Colon (tissue), 2 donors: ENCODE data around the gene EPS8L2.

ENCODE experiments used
- FAIRE-seq: peaks from 2 replicates; lab custom pipeline; 2012; peaks lifted over from hg19 to GRCh38; lab: Jason Lieb, UNC
- donor health status: control.
- donor health status: control.

EPS8L2 gene

DNA sequence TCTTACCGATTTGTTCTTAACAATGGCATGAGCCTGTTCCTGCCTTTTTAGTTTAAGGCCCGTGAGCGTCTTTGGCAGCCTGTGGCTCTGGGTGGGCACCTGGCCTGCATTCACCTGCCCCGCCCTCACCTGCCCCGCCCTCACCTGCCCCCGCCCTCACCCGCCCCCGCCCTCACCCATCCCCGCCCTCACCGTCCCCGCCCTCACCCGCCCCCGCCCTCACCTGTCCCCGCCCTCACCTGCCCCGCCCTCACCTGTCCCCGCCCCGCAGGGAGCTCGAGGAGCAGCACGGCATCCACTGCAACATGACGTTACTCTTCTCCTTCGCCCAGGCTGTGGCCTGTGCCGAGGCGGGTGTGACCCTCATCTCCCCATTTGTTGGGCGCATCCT, 57.0 kb downstream of the EPS8L2 start:
- FAIRE-seq = no peak

- FAIRE-seq = no peak
Observed at GRCh38 chr11:763549-764321, 57.7 kb downstream of the EPS8L2 start.

- no peak for FAIRE-seq
Observed at GRCh38 chr11:764322-765024, 58.4 kb downstream of the EPS8L2 start.

GRCh38 chr11:765025-765801, 59.2 kb downstream of the EPS8L2 start:
- no peak for FAIRE-seq

- FAIRE-seq = no peak
Observed at GRCh38 chr11:765802-766091, 59.7 kb downstream of the EPS8L2 start.

GRCh38 chr11:766106-766935, 60.3 kb downstream of the EPS8L2 start:
- no peak for FAIRE-seq

GRCh38 chr11:766936-767210, 60.8 kb downstream of the EPS8L2 start:
- FAIRE-seq = no peak

DNA sequence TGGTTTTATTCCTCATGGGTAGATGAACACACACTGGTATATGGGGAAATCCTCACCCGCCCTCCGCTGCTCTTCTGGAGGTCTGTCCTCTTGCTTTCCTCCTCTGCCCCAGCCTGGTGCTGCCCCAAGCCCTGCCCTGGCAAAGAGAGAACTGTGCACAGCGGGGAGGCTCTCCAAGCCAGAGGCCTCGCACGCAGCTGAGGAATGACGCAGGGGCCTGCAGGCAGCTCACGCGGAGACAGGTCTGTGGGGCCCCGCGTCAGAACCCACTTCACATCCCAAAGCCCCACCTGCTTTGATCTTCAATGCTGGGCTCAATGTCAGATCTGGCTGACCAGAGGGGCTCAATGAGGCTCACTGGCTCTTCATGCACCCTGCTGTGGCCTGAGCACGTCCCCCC, 61.2 kb downstream of the EPS8L2 start:
- FAIRE-seq = no peak

DNA sequence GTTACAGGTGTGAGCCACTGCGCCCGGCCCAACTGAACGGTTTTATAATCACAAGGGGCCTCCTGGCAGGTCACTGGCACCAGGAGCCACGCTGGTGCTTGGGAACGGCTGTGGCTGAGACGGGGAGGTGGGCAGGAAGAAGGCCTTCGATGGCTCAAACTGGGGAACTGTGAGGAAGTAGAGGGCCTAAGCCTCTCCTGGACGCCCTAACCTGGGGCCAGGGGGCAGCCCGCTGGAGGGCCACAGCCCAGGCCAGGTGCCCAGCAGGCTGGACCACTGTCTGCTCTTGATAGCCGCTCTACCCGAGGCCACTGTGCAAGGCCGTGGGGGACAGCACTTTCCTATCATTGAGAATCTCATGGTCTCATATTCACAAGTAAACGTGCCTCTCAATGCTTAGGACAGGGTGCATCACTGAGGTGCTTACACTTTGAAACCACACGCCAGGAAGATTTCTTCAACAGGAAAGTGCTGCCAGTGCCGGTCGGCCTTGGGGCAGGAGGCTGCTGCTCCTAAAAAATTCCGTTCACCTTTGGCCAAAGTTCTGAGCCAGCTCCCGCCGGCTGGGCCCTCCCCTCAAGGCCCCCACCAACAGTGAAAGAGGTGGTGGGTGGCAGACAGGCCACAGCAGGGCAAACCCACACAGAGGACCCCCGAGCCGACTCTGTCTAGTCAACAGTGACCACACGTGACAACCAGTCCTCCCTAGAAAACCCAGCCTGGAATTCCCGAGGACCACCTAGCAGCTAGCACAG, 64.0 kb downstream of the EPS8L2 start:
- FAIRE-seq = no peak

DNA sequence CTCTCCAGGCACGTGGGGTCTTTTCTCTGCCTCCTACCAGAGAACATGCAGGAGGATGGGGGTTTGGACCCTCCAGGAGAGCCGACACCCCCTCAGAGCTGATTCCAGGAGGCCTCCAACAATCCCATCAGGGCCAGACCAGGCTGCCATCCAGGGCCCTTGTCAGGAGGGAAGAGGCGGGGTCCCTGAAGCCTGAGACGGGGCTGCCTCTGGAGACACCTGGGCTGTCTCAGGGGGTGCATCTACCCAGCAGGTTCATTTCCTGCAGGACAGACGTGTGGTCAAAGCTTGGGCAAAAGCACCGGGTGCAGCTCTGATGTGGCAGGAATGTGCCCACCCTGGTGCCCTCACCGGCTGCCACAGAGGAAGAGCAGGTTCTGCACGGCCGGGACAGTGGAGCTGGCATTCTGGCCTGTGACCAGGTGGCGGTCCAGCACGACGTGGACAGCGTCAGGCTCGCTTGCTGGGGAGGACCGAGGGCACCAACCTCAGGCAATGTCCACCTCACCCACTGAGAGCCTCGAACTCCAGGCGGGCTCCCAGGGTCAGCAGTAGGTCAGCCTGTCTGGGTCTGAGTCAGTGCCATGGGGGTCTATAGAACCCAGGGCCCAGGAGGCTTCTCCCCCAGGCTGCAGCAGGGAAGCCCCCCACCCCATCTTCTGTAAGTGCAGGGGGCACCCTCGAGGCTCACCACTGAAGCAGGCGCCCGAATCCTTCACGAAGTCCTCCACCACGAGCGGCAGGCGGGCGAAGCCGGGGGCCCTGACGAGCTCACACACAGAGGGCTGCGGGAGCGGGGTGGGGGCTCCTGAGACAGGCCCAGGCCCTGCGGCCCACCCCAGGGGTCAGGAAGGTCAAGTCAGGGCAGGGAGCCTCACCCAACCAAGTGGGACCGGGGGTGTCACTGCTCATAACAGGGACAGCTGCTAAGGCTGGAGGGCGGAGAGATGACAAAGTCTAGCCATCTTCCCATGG, 64.9 kb downstream of the EPS8L2 start:
- no peak for FAIRE-seq

DNA sequence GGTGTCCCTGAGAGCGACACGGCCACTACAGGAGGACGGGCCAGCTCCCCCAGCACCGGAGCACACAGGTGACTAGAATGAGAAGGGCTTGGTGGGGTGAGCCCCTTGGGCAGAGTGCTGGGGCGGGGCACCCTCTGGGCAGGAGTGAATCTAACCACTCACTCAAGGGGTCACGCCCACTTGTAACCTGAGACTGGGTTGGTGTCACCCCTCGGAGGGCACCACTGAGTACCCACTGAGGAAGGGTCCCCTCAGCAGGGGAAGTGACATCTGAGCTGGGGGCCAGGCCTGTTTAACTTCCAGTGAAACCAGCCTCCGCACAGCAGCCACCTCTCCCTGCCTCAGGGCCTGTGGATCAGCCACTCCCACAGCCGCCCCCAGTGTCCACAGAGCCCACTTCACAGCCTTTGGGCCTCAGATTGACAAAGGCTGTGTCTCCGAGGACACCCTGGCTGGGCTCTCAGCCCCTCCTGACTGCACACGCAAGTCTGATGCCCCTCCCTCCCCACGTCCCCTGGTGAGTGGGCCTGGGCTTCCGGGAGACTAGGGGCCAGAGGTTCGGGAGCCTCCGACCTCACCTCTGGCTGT, 65.7 kb downstream of the EPS8L2 start:
- FAIRE-seq = no peak

DNA sequence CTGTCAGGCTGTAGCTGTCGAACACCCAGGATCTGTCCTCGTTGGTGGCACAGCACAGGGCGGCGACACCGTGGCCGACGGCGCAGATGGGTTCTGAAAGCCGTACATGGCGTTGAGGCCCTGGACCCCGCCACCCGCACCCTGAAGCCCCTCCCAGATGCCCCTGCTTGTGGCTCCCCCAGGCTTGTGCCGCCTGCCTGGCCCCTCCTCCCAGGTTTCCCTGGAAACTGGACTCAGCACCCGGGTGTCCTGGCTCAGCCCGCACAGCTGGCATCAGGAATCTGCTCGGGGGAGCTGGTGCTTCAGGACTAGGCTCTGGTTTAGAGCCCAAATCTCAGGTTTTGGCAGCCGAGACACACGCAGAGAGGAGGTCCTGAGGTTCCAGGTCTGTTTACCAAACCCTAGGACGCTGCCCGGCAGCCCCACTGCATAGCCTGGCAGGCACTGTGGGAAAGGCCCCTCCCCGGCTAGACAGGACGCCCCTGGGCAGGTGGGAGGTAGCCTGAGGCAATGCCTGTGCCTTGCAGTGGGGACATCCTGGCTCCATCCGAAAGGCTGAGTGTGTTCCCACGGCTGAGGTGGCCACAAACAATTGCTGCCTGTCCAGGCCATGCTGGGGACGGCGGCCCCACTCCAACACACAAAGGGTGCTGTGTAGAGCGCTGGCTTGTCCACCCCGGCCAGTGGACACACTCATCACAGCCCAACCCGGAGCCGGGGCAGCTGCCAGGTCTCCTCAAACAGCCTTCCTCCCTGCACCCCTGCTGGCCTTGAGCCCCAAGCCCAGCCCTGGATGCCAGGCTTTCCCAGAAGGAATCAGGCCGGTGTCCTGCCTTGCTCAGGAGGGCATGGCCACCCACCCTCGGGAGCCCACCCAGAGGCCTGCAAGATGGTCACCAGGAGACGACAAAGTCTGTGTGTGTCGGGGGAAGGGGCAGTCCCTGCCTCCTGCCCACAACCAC, 66.7 kb downstream of the EPS8L2 start:
- FAIRE-seq = no peak

DNA sequence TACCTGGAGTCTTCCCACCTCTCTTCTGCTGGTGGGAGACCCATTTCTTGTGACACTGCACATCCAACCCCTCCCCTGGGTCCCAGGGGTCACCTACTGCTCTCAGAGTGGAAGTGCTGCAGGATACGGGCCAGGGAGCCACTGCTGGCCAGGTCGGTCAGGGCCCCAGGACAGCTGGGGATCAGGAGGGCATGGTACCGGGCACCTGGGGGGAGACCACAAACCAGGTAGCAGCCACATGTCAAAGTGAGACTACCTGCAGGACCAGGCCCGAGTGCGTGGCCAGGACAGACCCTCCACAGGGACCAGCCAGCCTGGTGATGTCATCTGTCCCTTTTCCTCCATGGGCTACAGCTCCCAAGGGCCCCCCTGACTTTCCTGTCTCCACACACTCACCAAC, 67.4 kb downstream of the EPS8L2 start:
- no peak for FAIRE-seq

DNA sequence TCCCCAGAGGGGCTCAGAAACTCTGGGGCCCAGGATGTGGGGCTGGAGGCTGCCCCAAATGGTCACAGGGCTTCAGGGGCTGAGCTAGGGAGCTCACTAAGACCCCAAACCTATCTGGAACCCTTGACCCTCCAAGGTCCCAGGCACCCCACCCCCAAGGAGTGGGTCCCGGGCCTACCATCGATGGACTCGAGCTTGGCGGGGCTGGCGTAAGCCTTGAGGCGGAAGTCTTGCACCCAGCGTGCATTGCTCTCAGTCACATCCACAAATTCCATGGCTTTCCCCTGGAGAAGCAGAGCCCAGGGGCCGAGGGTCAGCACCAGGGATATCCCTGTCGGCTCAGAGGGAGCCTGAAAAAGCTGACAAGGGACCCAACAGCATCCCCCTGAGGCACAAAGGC, 67.8 kb downstream of the EPS8L2 start:
- no peak for FAIRE-seq

GRCh38 chr11:774873-775592, 69.0 kb downstream of the EPS8L2 start:
- FAIRE-seq = no peak

DNA sequence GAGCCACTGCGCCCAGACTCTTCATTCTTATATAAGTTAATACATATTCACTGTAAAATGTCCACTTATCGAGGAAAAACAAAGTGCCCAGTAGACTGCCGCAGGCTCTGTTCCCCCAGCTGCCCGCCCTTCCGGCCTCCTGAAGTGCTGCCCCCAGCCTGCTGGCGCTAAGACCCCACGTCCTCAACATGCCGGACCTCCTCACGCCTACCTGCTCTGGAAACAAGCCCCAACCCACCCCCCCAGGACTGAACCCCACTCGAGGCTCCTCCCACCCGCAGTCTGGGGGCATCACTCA, 70.2 kb downstream of the EPS8L2 start:
- FAIRE-seq = no peak

DNA sequence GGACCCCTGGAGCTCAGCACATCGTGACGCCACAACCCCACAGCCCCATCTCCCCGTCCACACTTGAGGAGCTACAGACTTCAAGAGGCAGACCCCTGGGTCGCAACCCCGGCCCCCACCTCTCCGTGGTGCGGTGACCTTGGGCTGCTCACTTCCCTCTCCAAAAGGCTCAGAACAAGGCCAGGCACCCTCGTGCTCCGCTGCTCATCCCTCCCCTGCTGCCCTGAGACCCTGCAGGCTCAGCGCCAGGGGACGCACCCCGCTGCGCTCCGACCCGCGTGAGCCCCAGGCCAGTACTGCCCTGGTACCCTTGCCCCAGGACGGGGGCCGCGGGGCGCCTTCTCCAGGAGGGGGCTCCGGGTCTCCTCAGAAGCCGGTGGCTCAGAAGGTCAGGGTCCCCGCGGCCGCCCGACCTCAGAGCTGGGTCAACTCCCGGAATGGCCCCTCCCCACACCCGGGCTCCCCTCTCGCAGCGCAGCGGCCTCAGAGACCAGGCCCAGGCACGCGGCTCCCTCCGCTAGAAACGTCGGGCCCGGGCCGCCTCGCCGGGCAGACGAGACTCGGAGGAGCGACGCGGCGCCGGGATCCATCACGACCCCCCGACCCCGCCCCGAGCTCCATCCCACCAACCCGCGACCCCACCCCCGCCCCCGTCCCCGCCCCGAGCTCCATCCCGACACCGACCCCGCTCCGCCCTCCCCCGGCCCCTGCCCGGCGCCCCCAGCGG, 70.7 kb downstream of the EPS8L2 start:
- FAIRE-seq = no peak
